BJ (cell line): ENCODE results near the gene PPIF. TPM values are rescaled to one million over a fixed set of nuclear protein-coding genes. Genes with fewer than 3 reads are reported as not detected.

Experiments used
- CTCF ChIA-PET: fragments of 350-600 bp; formaldehyde crosslinking; extraction: SDS; loops from one replicate; lab custom pipeline; 2021; ENCODE audit warnings: antibody characterized with exemption, inconsistent platforms; lab: Yijun Ruan, JAX
- POLR2A ChIA-PET: fragments of 300-600 bp; sonication (Branson Sonifier 250); formaldehyde crosslinking; extraction: SDS; loops from one replicate; lab custom pipeline; 2021; ENCODE audit warnings: antibody characterized with exemption; lab: Charles Lee
- DNase-seq: peaks from one replicate; pipeline ENCODE4 v3.0.0-alpha.2; 2011; ENCODE audit warnings: low read depth
- H3K27me3 ChIP-seq: 2 replicates; pipeline ENCODE4 v1.6.0; 2011; ENCODE audit warnings: low read length; ENCODE audit not compliant: control insufficient read depth, insufficient read depth
- H3K36me3 ChIP-seq: 2 replicates; pipeline ENCODE4 v1.5.1; 2011; ENCODE audit warnings: low read length; ENCODE audit not compliant: control insufficient read depth, insufficient read depth
- H3K4me3 ChIP-seq: 2 replicates; pipeline ENCODE4 v1.5.1; 2011; ENCODE audit warnings: low read depth, mild to moderate bottlenecking, control low read depth, low read length
- polyA plus RNA-seq: library from polyadenylated mRNA; depleted of rRNA; stranded (reverse); fragments of >200 nt; gene quantifications from 2 replicates; pipeline ENCODE4 v1.2.3, GENCODE V29; 2011
- TF ChIP-seq, protein P1 (sequence below): IDR thresholded peaks from 2 replicates; pipeline ENCODE4 v1.5.1; 2011; ENCODE audit warnings: low read depth, mild to moderate bottlenecking, control low read depth, inconsistent platforms, low read length, moderate library complexity; ENCODE audit not compliant: insufficient read depth

Gene PPIF
- polyA plus RNA-seq, 1 experiment = 73.9 TPM

DNA sequence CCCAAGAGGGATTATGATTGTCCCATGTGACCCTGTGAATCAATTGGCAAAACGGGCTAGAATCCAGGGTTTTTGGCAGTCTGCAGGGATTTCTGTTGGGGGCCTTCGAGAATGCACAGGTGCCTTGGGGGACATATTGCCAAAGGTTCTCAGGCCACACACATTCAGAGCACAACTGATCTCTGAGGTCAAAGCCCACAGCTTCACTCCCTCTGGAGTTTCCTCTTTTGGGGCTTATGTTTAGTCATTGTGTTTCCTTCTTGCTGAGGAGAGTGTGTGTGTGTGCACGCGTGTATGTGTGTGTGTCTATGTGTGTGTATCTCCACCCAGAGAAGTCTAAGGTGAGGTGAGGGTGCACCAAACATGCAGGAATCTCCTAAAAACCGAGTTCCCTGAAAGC, 8.8 kb downstream of the PPIF start:
- no peaks in the 10 kb centered on the region for H3K27me3 ChIP-seq
- ChIA-PET CTCF (interaction anchor here (0.7 kb wide), 1 partner anchor 10 kb away, joined by 3 read pairs; no protein-coding TSS in a partner anchor), POLR2A (no interaction called here)
- no peak for DNase-seq
- peaks cover 29% of the 10 kb centered on the region for H3K36me3 ChIP-seq
- no peak overlapping the region for H3K4me3 ChIP-seq
- TF ChIP-seq, protein P1, sequence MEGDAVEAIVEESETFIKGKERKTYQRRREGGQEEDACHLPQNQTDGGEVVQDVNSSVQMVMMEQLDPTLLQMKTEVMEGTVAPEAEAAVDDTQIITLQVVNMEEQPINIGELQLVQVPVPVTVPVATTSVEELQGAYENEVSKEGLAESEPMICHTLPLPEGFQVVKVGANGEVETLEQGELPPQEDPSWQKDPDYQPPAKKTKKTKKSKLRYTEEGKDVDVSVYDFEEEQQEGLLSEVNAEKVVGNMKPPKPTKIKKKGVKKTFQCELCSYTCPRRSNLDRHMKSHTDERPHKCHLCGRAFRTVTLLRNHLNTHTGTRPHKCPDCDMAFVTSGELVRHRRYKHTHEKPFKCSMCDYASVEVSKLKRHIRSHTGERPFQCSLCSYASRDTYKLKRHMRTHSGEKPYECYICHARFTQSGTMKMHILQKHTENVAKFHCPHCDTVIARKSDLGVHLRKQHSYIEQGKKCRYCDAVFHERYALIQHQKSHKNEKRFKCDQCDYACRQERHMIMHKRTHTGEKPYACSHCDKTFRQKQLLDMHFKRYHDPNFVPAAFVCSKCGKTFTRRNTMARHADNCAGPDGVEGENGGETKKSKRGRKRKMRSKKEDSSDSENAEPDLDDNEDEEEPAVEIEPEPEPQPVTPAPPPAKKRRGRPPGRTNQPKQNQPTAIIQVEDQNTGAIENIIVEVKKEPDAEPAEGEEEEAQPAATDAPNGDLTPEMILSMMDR = no peak

DNA sequence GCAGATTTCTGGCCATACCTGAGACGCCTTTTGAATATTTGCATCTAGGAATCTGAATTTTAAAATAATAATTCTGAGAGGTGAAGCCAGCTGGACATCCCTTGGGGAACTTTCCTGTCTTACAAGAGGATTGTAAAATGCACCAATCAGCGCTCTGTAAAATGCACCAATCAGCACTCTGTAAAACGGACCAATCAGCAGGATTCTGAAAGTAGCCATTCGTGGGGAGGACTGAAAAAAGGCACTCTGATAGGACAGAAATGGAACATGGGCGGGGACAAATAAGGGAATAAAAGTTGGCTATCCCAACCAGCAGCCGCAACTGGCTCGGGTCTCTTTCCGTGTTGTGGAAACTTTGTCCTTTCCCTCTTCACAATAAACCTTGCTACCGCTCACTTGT, 9.9 kb downstream of the PPIF start:
- POLR2A ChIA-PET = no interaction called here

DNA sequence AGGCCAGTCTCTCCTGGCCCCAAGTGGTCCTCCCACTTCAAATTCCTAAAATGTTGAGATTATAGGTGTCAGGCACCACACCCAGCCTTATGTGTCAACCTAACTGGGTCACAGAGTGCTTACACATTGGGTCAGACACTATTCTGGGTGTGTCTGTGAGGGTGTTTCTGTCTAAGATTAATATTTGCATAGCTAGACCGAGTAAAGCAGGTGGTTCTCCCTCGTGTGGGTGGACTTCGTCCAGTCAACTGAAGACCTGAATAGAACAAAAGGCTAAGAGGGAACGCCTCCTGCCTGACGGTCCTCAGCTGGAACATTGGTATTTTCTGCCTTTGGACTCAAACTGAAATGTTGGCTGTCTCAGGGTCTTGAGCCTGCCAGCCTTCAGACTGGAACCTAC, 11.5 kb downstream of the PPIF start:
- no peak for DNase-seq
- CTCF ChIA-PET = interaction anchor here (1.8 kb wide), 1 partner anchor 12 kb away, joined by 7 read pairs; the partner anchor contains the start of gene PPIF
- POLR2A ChIA-PET = no interaction called here

More for the DNA sequence above, 9.9 kb downstream of the PPIF start:
- no peaks in the 10 kb centered on the region for H3K27me3 ChIP-seq
- DNase-seq = no peak
- peaks cover 21% of the 10 kb centered on the region for H3K36me3 ChIP-seq
- CTCF ChIA-PET = interaction anchor here (1.8 kb wide), 1 partner anchor 10 kb away, joined by 7 read pairs; the partner anchor contains the start of gene PPIF
- no peak overlapping the region for H3K4me3 ChIP-seq
- TF ChIP-seq, protein P1 = no peak

DNA sequence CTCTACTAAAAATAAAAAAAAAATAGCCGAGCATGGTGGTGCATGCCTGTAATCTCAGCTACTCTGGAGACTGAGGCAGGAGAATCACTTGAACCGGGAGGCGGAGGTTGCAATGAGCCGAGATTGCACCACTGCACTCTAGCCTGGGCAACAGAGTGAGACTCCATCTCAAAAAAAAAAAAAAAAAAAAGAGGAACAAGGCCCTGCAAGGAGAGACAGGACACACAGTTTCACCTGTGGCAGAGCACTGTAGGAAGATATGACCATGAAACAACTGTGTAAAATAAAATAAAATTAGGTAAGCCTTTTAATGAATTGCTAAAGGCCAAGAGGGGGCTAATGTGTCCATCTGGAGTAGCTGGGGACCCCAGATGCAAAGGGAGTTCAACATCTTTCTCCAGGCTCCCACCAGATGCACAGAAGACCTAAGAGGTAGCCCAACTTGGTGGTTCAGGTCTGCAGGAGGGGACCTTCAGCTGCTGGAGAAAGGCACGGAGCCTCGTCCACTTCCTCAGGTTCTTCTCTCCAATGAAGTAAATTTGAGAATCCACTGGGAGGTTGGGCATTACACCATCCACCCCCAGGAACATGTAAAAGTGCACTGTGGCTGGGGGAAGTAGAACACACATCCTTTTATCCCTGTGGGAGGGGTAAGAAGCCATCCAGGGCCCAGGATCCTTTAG, 12.7 kb downstream of the PPIF start:
- H3K27me3 ChIP-seq = no peaks in the 10 kb centered on the region
- no peaks in the 10 kb centered on the region; the same call in 1 of the 2 replicates for H3K36me3 ChIP-seq
- POLR2A ChIA-PET = no interaction called here
- DNase-seq = no peak
- TF ChIP-seq, protein P1 = no peak
- CTCF ChIA-PET = interaction anchor here (1.0 kb wide), 2 partner anchors 12 to 14 kb away, joined by 3 read pairs; no protein-coding TSS in a partner anchor
- H3K4me3 ChIP-seq = no peak overlapping the region

More for the DNA sequence above, 11.5 kb downstream of the PPIF start:
- H3K36me3 ChIP-seq = peaks cover 6% of the 10 kb centered on the region
- H3K4me3 ChIP-seq = no peak overlapping the region
- TF ChIP-seq, protein P1 = no peak
- H3K27me3 ChIP-seq = no peaks in the 10 kb centered on the region

DNA sequence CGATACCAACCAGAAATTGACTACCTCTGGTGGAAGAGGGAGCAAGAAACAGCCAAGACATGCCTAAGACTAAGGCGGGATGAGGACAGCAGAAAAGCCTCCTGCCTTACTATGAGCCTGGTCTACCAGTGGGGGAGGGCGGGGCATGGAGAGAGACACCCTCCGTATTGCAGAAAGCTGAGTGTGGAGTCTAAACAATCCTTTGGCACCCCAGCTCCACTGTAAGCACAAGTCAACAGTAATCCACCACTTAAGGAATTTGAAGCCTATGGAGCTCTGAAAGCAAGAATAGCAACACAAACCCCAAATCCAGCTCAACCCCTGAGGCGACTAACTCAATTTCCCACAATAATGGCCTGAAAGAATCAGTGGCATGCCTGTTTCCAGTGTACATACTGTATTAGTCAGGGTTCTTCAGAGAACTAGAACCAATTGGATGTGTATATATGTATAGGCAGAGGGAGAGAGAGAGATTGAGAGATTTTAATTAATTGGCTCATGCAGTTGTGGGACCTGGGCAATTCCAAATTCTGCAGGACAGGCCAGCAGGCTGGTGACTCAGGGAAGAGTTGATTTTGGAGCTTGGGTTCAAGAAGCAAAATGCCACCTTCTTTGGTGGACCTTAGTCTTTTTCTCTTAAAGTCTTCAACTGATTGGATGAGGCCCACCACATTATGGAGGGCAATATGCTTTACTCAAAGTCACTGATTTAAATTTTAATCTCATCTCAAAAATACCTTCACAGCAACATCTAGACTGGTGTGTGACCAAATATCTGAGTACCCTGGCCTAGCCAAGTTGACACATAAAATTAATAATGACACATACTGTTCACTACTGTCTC, 13.5 kb downstream of the PPIF start:
- Histone ChIP-seq H3K27me3 (no peaks in the 10 kb centered on the region), H3K36me3 (no peaks in the 10 kb centered on the region; the same call in 1 of the 2 replicates), H3K4me3 (no peak overlapping the region)
- no peak for DNase-seq
- POLR2A ChIA-PET = no interaction called here
- CTCF ChIA-PET = interaction anchor here (1.0 to 1.1 kb wide), 2 partner anchors 13 kb away, joined by 3 read pairs; no protein-coding TSS in a partner anchor
- TF ChIP-seq, protein P1 = no peak
